ENCODE results near the gene CCNB1.
"Not testable (repeated sequence)": the region's sequence is repeated elsewhere in the genome, so short reads cannot be mapped to it uniquely, and the experiment has no call there.

The CCNB1 gene

DNA sequence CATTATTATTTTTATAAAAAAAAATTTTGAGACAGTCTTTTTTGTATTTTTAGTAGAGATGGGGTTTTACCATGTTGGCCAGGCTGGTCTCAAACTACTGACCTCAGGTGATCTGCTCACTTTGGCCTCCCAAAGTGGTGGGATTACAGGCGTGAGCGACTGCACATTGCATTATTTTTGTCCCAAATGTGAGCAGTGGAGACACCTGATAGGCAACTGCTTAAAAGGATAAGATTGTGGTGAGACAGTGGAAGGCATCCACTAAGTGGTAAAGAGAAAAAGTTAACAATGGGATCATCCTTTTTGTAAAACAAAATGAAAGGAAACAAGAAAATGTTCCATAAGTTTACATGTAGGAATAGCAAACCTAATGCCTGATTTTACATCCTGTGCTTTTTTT is 20.4 kb downstream of the CCNB1 start:
- DNase-seq = no peak

DNA sequence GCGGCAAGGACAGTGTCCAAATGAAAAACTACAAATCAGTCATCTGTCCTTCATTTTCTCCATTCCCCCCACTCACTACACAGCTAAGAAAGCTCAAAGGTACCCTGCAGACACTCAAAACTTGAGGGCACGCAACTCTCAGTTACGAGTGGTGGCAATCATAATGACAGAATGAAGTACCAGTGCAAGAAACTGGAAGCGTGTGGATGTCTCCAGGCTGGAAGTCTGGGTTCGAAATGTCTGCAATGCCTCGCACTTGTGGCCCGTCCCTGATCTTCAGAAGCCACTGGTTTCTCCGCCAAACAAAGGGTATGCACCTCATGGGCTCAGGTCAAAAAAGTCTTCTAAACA is 21.8 kb downstream of the CCNB1 start:
- no peak for DNase-seq

DNA sequence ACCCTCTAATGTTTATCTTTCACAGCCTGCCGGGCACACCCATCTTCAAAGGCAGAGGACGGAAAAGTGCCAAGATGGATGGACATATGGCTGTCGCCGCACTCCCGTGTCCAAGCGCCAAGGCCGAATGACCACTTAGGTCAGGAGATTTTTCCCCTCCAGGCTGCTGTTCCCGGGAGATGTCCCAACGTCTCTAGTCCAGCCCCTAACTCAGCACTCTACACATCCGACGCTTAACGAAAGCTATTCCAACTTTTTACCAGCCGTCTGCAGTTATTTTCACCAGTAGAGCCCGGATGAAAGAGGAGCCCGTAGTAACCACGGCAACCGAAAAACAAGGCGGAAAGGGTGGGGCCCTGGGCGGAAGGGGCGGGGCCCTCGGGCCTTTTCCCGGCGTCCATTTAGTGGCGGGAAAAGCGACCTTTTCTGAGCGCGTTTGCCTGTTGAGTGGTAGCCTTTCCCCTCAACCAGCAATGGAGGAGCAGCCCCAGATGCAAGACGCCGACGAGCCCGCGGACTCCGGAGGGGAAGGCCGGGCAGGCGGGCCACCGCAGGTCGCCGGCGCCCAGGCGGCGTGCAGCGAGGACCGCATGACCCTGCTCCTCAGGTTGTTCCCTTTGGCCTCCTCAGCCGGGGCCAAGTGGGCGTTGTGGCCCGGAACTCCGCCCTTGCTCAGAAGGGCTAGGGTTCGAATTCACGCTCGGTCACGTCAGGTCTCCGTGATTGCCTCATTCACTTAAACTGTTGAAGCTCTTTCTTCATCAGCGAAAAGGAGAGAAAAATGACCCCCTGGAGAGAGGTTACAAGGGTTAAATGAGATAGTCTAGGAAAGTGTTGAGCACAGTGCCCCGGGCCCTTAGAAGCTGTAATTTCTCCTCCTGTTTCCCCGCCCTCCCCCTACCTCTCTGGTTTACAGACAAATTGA is 22.5 kb downstream of the CCNB1 start, which contains the start of gene CENPH:
Gene CENPH (plus strand): TSS at position 422 of the 925 bp plus-strand sequence. CDS start 52 bp downstream, at position 474.
- DNase-seq = peak; percentile 77

DNA sequence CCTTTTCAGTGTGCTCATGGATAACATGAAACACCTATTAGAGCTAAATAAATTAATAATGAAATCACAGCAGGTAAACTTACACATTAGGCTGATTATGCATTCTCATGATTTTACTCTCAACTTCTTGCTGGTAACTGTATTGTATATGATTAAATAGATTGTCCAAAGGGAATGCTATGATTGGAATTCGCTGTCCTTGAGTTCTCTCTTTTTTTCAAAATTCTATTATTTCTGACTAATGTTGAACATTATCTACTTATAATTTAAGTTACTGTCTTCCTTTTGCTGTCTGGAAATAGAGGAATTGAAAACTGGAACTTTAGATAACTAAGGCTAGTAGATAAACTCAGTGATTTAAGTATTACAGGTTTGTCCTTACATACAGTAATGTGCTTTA is 35.5 kb downstream of the CCNB1 start:
- DNase-seq = no peak

DNA sequence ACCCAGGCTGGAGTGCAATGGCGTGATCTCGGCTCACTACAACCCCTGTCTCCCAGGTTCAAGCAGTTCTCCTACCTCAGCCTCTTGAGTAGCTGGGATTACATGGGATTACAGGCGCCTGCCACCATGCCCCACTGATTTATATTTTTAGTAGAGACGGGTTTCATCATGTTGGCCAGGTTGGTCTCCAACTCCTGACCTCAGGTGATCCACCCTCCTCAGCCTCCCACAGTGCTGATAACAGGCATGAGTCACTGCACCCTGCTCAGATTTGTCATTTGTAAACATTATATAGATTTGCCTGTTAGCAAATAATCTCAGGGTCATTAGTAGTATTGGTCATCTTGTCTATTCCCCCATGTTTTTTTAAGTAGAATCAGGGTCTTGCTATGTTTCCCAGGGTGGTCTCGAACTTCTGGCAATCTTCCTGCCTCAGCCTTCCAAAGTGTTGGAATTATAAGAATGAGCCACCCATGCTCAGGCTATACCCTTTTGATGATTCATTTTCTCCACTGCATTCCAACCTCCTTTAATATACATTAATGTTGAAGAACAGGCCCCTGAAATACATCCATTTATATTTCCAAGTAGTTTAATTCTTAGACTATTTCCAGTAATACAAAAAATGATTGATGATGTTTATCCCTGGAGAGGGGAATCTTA is 39.7 kb downstream of the CCNB1 start:
- no peak for DNase-seq

DNA sequence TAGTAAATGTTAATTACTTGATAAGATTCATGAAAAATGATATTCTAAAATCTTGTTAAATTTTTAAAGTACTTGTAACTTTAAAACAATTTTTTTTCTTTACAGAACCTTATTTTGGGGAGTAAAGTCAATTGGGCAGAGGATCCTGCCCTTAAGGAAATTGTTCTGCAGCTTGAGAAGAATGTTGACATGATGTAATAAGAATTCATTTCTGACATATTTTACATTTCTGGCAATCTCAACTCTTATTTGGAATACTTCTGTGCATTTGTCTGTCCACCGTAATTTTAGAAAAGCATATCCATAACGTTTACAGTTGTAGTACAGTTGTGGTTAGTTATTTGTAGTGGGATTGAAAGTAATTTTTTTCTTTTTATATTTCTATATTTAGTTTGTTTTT is 42.7 kb downstream of the CCNB1 start:
- DNase-seq = no peak

DNA sequence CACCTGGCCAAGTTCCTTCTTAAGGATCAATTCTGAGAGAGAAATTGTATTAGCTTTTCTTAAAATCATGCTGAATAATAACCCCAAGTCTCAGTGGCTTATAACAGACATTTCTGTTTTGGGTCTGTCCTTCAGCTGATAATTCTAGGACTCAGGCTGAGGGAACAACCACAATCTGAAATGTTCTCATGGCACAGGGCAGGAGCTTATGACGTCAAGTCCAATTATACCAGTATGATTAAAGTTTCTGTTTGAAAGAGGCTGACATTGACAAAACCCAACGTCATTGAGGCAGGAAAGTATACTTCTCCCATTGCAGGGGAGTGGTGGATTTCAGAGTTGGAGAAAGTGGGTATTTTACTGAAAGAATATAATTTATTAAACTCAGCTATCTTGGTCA is 44.2 kb downstream of the CCNB1 start:
- DNase-seq = no peak

DNA sequence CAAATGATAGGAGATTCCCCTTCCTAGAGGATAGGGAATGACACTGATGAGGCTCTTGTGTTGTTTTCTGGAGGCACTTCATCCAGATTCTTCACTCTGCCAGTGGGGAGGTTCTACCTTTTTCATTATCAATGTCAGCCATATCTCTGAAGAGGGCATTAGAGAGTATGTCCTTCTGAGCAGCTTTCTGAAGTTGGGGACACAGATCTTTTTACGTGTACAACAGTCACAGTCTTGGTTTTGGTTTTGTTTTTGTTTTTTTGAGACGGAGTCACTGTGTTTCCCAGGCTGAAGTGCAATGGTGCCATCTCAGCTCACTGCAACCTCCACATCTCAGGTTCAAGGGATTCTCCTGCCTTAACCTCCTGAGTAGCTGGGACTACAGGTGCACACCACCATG is 45.1 kb downstream of the CCNB1 start:
- DNase-seq = no peak

DNA sequence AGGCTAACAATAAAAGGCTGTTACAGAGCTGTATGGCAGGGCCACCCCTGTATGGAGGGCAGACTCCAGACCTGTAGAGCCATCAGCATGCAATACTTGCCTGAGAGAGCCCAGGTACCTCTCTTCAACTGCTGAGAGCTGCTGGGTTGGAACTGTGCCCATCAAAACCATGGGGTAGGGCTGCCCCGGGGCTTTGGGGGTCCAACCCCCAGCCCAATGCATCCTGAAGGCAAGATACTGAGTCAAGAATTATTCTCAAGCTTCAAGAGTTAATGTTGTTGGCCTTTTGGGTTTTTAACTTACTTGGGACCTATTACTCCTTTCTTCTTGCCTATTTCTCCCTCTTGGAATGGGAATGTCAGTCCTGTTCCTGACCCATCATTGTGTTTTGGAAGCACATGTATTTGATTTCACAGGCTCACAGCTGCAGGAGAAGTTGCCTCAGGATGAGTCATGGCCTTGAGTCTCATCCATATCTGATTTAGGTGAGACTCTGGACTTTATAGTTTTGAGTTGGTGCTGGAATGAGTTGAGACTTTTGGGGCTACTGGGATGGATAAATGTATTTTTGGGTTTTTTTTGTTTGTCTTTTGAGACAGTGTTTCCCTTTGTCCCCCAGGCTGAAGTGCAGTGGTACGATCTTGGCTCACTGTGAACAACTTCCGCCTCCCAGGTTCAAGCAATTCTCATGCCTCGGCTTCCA is 46.7 kb downstream of the CCNB1 start:
- no peak for DNase-seq

DNA sequence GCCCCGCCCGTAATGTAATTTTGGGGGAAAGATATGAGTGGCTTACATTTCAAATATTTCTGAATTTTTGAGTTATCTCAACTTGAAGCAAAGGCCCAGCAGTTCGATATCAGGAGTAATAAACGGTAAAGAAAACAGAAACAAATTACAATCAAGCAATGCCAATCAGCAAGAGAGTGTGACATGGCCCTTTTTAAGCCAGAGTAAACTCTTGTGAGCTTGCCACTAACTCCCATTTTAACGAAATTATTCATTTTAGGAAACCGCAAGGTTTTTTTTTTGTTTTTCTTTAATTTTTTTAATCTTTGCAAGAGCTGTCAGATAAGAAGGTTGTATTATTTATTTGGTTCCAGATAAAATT is 50.2 kb downstream of the CCNB1 start:
- DNase-seq = no peak

DNA sequence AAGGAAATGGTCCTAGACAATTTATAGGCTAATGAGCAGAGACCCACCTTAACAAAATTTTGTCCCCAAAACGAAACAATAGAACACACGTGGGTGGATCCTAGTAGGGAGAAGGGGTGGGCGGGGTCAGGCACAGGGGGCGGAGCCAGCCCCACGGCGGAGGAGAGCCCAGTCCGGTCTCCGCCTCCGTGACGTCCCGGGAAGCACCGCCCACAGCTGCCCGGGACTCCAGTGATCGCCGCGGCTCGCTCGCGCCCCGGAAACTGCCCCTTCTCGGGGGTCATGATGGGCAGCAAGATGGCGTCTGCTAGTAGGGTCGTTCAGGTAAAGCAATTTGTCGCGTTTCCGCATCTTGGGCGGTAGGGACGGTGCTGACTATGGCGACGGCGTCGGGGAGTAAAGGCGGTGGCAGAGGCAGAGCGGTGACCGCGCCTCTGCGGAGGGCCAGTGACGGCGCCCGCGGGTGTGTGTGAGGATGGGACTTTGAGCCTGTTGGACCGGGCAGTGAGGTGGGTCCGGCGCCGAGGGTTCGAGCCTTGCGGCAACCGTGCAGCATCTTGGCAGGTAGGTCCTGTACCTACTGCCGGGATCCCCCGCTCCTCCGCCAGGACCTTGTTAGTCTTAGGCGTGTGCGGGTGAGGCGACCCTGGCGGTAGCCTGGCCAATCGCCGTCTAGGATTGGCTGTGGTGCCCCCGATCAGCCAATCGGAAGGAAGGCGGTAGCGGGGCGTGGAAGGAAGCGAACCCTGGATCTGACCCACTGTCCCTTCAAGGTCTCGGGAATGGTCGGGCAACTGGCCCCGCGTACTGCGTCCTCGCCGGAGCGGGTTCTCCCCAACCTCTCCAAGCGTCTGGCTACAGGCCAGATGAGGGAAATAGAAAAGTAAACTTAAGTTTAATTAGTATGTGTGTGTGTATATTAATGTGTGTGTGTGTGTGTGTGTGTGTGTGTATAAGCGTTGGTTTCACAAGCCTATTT is 50.9 kb downstream of the CCNB1 start:
- peak; percentile 77 for DNase-seq

DNA sequence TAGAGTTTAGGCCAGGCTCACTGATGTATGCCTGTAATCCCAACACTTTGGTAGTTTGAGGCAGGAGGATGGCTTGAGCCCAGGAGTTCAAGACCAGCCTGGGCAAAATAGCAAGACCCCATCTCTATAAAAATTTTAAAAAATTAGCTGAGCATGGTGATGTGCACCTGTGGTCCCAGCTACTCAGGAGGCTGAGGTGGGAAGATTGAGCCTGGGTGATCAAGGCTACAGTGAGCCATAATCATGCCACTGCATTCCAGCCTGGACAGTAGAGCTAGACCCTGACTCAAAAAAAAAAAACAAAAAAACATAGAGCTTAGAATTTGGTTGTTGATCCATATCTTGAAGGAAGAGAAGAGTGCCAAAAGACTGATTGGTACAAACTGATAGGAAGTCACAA is 53.0 kb downstream of the CCNB1 start:
- DNase-seq = no peak

DNA sequence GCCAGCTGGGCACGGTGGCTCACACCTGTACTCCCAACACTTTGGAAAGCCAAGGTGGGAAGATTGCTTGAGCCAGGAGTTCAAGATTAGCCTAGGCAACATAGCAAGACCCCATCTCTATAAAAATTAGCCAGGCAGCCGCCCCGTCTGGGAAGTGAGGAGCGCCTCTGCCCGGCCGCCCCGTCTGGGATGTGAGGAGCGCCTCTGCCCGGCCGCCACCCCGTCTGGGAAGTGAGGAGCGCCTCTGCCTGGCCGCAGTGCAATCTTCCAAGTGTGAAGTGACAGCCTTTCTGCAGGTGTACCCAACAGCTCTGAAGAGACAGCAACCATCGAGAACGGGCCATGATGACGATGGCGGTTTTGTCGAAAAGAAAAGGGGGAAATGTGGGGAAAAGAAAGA is 53.4 kb downstream of the CCNB1 start:
- DNase-seq = not testable (repeated sequence)

DNA sequence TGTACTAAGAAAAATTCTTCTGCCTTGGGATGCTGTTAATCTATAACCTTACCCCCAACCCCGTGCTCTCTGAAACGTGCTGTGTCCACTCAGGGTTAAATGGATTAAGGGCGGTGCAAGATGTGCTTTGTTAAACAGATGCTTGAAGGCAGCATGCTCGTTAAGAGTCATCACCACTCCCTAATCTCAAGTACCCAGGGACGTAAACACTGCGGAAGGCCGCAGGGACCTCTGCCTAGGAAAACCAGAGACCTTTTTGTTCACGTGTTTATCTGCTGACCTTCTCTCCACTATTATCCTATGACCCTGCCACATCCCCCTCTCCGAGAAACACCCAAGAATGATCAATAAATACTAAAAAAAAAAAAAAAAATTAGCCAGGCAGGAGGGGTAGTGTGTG is 53.9 kb downstream of the CCNB1 start:
- DNase-seq = not testable (repeated sequence)

DNA sequence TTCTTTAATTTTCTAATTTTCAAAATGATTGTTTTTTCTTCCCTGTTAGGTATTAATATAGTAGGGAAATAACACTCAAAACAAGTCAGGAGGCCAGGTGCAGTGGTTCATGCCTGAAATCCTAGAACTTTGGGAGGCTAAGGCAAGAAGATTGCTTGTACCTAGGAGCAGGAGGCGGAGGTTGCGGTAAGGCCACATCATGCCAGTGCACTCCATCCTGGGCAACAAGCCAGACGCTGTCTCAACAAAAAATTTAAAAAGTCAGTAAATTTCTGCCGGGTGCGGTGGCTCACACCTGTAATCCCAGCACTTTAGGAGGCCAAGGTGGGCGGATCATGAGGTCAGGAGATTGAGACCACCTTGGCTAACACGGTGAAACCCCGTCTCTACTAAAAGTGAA is 57.6 kb downstream of the CCNB1 start:
- DNase-seq = no peak

DNA sequence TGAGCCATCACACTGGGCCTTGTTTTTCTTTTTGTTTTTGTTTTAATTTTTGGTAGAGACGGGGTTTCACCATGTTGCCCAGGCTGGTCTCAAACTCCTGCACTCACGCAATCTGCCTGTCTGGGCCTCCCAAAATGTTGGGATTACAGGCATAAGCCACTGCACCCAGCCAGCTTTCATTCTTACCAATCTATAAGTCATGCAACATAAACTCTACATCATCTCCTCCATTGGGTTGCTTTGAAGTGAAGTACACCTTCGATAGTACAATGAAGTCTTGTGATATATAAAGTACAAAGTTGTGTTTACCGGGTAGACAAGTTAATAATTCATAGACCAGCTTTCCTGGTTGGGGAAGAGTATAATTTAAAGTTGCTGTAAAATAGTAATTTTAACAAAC is 58.9 kb downstream of the CCNB1 start:
- DNase-seq = no peak
